ENCODE measurements around the gene KLHL36. TPM values are rescaled to one million over a fixed set of nuclear protein-coding genes. Genes with fewer than 3 reads are reported as not detected.

The KLHL36 gene
- total RNA-seq, 1 experiment from 2014 or later, result 36.7 TPM

DNA sequence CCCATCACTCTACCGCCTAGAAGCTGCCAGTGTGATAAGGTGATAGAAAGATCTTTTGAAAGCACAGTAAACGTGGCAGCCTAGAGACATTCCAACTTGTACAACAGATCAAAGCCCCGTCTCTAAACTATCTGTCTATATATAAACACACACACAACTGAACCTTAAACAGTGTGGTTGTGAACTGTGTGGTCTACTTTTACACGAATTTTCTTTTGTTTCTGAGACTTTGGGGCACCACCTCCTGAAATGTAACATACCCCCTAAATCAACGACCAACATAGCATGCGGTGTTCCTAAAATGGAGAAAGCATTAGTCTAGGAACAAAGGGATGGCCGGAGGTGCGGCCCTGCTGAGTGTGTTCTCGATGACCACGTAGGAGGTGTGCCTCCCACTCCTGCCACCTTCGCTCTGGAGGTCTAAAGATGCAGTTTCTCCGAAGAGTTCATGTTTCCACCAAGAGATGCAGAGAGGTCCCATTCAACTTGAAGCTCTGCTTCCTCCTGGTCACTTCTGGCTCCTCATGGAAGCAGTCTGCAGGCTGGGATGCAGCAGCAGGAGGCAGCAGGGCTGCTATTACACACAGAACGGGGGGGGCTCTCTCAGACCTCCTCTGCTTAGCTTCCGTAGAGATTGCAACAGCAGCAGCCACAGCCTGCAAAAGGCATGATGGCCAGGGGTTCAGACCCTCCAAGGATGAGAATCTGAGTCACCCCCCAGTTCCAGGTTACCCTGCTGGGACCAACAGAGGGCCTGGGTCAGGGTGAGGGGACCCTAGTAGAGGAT, 28.9 kb downstream of the KLHL36 start:
- H3K9me3 Mint-ChIP-seq, result peaks cover 0 to 3% of the 10 kb centered on the region in 2 experiments; a peak in 1 of 5 replicates

More for the DNA sequence above, 28.9 kb downstream of the KLHL36 start:
- H3K27me3 ChIP-seq (ENCODE audit: insufficient read depth, low read length), result no peaks in the 10 kb centered on the region
- no peaks in the 10 kb centered on the region for H3K9me3 ChIP-seq (ENCODE audit: control insufficient read depth, low read depth, low read length)
- H2AK5ac ChIP-seq (ENCODE audit: insufficient read length, low read length), result no peak overlapping the region
- no peak overlapping the region for H2AFZ ChIP-seq (ENCODE audit: low read length)
- no peaks in the 10 kb centered on the region for H4K20me1 ChIP-seq (ENCODE audit: control insufficient read depth, insufficient read depth, insufficient read length)
- H3K23me2 ChIP-seq (ENCODE audit: insufficient read length, low read depth, low read length, poor library complexity, severe bottlenecking), result no peaks in the 10 kb centered on the region
- H2BK20ac ChIP-seq (ENCODE audit: low read depth, low read length, poor library complexity, severe bottlenecking), result no peak overlapping the region
- H3T11ph ChIP-seq (ENCODE audit: low read length), result no peak overlapping the region
- H3K56ac ChIP-seq (ENCODE audit: insufficient read length, low read depth, low read length), result no peak overlapping the region
- H3K79me1 ChIP-seq (ENCODE audit: insufficient read depth, low read depth, low read length, poor library complexity, severe bottlenecking), result no peaks in the 10 kb centered on the region
- no peak overlapping the region for H4K5ac ChIP-seq (ENCODE audit: insufficient read length, low read depth, low read length)
- DNase-seq, result no peak
- Mint-ChIP-seq H3K36me3 (ENCODE audit: insufficient read depth in 1 of 3, low read depth in 3 of 3) (no peaks in the 10 kb centered on the region), H3K4me1 (peaks cover 15 to 22% of the 10 kb centered on the region in 2 experiments), H3K4me3 (no peak overlapping the region), H3K27ac (no peak overlapping the region; a peak in 3 of 7 replicates), H3K27me3 (ENCODE audit: low read depth) (peaks cover 26% of the 10 kb centered on the region)
- H3K14ac ChIP-seq (ENCODE audit: insufficient read depth, low read length), result peak overlapping the region; percentile 22; the same call in 1 of the 2 replicates
- H3K9ac ChIP-seq (ENCODE audit: extremely low read depth, insufficient read length, low read length), result no peak overlapping the region
- no peak overlapping the region for H3K4ac ChIP-seq (ENCODE audit: low read depth, low read length)
- peaks cover 8% of the 10 kb centered on the region; the same call in 1 of the 2 replicates for H3K4me1 ChIP-seq (ENCODE audit: insufficient read depth, low read length)
- H3K79me2 ChIP-seq (ENCODE audit: insufficient read depth, low read length), result no peaks in the 10 kb centered on the region
- H3K4me2 ChIP-seq (ENCODE audit: insufficient read depth, insufficient read length, low read length), result no peak overlapping the region
- peak overlapping the region; percentile 35 for H3K18ac ChIP-seq (ENCODE audit: insufficient read length, low read depth, low read length)
- no peak overlapping the region for H2BK15ac ChIP-seq (ENCODE audit: low read depth, low read length)
- H3K27ac ChIP-seq (ENCODE audit: insufficient read length, low read depth, low read length), result no peak overlapping the region
- H2BK5ac ChIP-seq (ENCODE audit: insufficient read length, low read length), result no peak overlapping the region
- no peak overlapping the region for H4K8ac ChIP-seq (replicated peaks; ENCODE audit: insufficient read length, low read depth, low read length)
- TF ChIP-seq, protein P1, sequence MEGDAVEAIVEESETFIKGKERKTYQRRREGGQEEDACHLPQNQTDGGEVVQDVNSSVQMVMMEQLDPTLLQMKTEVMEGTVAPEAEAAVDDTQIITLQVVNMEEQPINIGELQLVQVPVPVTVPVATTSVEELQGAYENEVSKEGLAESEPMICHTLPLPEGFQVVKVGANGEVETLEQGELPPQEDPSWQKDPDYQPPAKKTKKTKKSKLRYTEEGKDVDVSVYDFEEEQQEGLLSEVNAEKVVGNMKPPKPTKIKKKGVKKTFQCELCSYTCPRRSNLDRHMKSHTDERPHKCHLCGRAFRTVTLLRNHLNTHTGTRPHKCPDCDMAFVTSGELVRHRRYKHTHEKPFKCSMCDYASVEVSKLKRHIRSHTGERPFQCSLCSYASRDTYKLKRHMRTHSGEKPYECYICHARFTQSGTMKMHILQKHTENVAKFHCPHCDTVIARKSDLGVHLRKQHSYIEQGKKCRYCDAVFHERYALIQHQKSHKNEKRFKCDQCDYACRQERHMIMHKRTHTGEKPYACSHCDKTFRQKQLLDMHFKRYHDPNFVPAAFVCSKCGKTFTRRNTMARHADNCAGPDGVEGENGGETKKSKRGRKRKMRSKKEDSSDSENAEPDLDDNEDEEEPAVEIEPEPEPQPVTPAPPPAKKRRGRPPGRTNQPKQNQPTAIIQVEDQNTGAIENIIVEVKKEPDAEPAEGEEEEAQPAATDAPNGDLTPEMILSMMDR (conservative IDR thresholded peaks at IDR 0.05), result no peak
- no peak overlapping the region for H4K91ac ChIP-seq (ENCODE audit: insufficient read length, low read depth, low read length)
- H2BK120ac ChIP-seq (ENCODE audit: low read depth, low read length, poor library complexity, severe bottlenecking), result no peak overlapping the region
- no CpG with 5 or more reads among the region's 14 CpGs for WGBS (ENCODE audit: extremely low coverage, insufficient read length, low lambda C conversion rate)
- H3K23ac ChIP-seq (ENCODE audit: insufficient read length, low read depth, low read length), result no peak overlapping the region
- H2BK12ac ChIP-seq (ENCODE audit: insufficient read length, low read depth, low read length), result no peak overlapping the region
